Parathyroid adenoma (tissue), 2 donors: Measurements from ENCODE around the gene SYPL1.

Experiments
- H2AFZ ChIP-seq: fragments of 300-600 bp; sonication (generic); one replicate; pipeline ENCODE4 v1.7.0; 2017; ENCODE audit warnings: antibody characterized with exemption, mild to moderate bottlenecking
- H3K27ac ChIP-seq: fragments of 300-600 bp; sonication (generic); one replicate; pipeline ENCODE4 v1.7.0; 2017
- H3K27me3 ChIP-seq: fragments of 300-600 bp; sonication (generic); one replicate; pipeline ENCODE4 v1.7.0; 2017; ENCODE audit warnings: low read length; ENCODE audit not compliant: control insufficient read depth, insufficient read depth
- H3K36me3 ChIP-seq: fragments of 300-600 bp; sonication (generic); one replicate; pipeline ENCODE4 v1.7.0; 2017; ENCODE audit warnings: low read length; ENCODE audit not compliant: control insufficient read depth, insufficient read depth
- H3K4me1 ChIP-seq: fragments of 300-600 bp; sonication (generic); one replicate; pipeline ENCODE4 v1.7.0; 2017; ENCODE audit warnings: control low read depth
- H3K4me2 ChIP-seq: fragments of 300-600 bp; sonication (generic); one replicate; pipeline ENCODE4 v1.7.0; 2017; ENCODE audit warnings: low read length
- H3K4me3 ChIP-seq: fragments of 300-600 bp; sonication (generic); one replicate; pipeline ENCODE4 v1.7.0; 2017; ENCODE audit warnings: low read depth, low read length
- H3K79me2 ChIP-seq: fragments of 300-600 bp; sonication (generic); one replicate; pipeline ENCODE4 v1.7.0; 2017; ENCODE audit warnings: control low read depth
- H3K9ac ChIP-seq: fragments of 300-600 bp; sonication (generic); one replicate; pipeline ENCODE4 v1.7.0; 2017; ENCODE audit warnings: mild to moderate bottlenecking
- H3K9me3 ChIP-seq: fragments of 300-600 bp; sonication (generic); one replicate; pipeline ENCODE4 v1.7.0; 2017; ENCODE audit warnings: low read length; ENCODE audit not compliant: control insufficient read depth
- CTCF ChIP-seq: fragments of 300-600 bp; sonication (generic); IDR thresholded peaks from one replicate; pipeline ENCODE4 v1.7.0; 2017; ENCODE audit warnings: antibody characterized with exemption, mild to moderate bottlenecking
- donor health status: primary hyperparathyroidism.

Gene SYPL1

DNA sequence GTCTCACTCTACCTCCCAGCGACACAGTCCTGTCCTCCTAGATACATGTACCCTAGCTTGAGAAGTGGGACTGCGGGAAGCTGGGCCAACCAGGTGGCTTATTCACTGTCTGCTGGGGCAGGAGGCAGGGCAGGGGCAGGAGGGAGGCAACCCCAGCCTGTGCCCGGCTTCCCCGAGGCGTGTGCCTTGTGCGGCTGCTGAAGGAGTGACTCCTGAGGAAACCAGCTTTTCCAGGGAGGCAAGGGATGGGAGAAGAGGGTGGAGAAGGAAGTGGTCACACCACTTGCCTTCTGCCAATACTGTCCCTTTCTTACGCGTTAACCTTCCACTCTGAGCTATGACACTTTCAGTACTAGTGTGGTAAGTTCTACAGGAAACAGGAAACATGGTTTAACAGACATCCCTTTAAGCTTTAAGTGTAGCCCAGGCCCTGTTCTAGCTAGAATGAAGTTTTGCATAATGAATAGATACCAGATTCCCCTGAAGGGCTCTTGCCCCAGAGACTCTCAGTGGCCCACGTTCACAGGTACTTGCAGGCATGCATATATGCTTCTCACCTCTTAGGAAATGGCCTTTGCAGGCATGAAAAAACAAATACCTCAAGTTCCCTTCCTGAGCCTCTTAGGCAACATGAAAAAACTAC lies 40.6 kb downstream of the SYPL1 start:
- TF ChIP-seq CTCF = no peak
- Histone ChIP-seq H3K27ac (peak overlapping the region; percentile 85), H3K9ac (no peak overlapping the region), H3K36me3 (no peaks in the 10 kb centered on the region), H3K4me2 (peak overlapping the region; percentile 43), H3K4me1 (peaks cover 66% of the 10 kb centered on the region), H3K4me3 (peak overlapping the region; percentile 17), H2AFZ (peak overlapping the region; percentile 80), H3K9me3 (no peaks in the 10 kb centered on the region), H3K27me3 (no peaks in the 10 kb centered on the region), H3K79me2 (no peaks in the 10 kb centered on the region)

DNA sequence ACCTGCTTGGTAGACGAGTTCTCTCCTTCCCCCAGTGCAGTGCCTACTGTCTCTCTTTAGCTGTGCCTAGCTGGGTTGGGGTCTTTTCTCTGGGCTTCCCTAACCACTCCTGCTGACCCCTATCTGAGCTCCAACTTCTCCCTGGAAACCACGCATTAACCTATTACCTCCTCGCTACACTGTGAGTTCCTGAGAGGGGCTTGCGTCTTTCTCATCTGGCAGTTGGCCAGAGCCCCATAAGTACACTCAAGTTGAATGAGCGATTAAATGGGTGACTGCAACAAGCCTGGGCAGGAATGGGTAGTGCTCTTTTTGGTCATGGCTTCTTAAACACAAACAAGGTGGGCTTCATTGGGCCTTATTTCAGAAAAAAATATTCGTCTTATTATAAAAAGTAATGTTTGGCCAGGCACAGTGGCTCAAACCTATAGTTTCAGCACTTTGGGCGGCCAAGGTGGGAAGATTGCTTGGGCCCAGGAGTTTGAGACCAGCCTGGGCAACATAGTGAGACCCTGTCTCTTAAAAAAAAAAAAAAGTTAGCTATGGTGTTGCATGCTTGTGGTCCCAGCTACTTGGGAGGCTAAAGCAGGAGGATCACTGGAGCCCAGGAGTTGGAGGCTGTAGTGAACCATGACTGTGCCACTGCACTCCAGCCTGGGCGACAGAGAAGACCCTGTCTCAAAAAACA lies 41.4 kb downstream of the SYPL1 start:
- H3K4me1 ChIP-seq = peaks cover 66% of the 10 kb centered on the region
- no peak overlapping the region for H3K4me3 ChIP-seq
- no peaks in the 10 kb centered on the region for H3K9me3 ChIP-seq
- H3K36me3 ChIP-seq = no peaks in the 10 kb centered on the region
- H3K4me2 ChIP-seq = peak overlapping the region; percentile 43
- H2AFZ ChIP-seq = peak overlapping the region; percentile 10
- H3K9ac ChIP-seq = no peak overlapping the region
- H3K27ac ChIP-seq = peak overlapping the region; percentile 85
- no peaks in the 10 kb centered on the region for H3K79me2 ChIP-seq
- no peaks in the 10 kb centered on the region for H3K27me3 ChIP-seq
- TF ChIP-seq CTCF = no peak

- Histone ChIP-seq H3K4me2 (no peak overlapping the region), H3K27ac (peak overlapping the region; percentile 47), H3K4me3 (no peak overlapping the region), H3K79me2 (no peaks in the 10 kb centered on the region), H3K4me1 (peaks cover 68% of the 10 kb centered on the region), H3K36me3 (no peaks in the 10 kb centered on the region), H2AFZ (peak overlapping the region; percentile 10), H3K27me3 (no peaks in the 10 kb centered on the region), H3K9me3 (no peaks in the 10 kb centered on the region), H3K9ac (no peak overlapping the region)
- no peak for TF ChIP-seq CTCF
Measured at GRCh38 chr7:106070201-106070551, 41.9 kb downstream of the SYPL1 start.

DNA sequence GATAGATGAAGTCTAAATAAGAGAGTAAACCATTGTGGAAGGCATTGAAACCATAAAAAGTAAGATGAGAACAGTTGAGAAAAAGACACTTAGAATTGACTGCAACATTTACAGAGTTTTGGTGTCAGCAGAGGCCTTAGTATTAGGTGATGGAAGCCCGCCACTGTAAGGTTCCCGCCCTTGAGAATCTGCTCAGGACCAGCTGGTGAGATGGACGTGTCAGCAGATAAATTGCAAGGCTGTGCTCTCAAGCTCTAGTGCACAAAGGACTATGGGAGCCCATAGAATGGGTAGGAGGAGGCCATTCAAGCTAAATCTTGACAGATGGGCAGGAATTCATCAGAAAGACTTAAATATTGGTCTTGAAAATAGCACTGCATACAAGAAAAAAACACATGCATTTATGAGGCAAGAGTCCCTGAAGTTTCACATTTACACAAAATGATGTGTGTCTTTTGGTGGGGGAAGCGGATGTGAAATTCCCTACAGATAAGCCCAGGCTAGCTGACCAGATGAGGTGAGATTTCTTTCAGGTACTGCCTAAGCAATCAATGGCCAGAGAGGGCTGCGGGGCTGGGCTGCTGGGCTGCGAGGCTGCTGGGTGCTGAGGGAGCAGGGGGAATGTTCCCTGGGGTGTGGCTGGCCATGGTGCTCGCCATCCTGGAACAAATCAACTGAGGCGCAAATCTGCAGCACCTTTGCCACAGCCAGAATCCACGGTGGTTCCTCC lies 42.5 kb downstream of the SYPL1 start:
- Histone ChIP-seq H3K4me3 (no peak overlapping the region), H3K4me1 (peaks cover 70% of the 10 kb centered on the region), H3K27ac (peak overlapping the region; percentile 47), H3K9me3 (no peaks in the 10 kb centered on the region), H3K27me3 (no peaks in the 10 kb centered on the region), H3K4me2 (no peak overlapping the region), H2AFZ (peak overlapping the region; percentile 10), H3K9ac (no peak overlapping the region), H3K36me3 (no peaks in the 10 kb centered on the region), H3K79me2 (no peaks in the 10 kb centered on the region)
- no peak for TF ChIP-seq CTCF
